HUES64 (cell line): ENCODE data around the gene JMJD1C.

ENCODE experiments used
- H3K27ac ChIP-seq: 2 replicates; pipeline ENCODE4 v1.7.0; 2013; ENCODE audit warnings: low read depth, low read length, inconsistent platforms
- H3K27me3 ChIP-seq: 2 replicates; pipeline ENCODE4 v1.6.1; 2013; ENCODE audit warnings: mild to moderate bottlenecking, low read length; ENCODE audit not compliant: insufficient read depth
- H3K36me3 ChIP-seq: 2 replicates; pipeline ENCODE4 v1.6.1; 2013; ENCODE audit warnings: mild to moderate bottlenecking, low read length; ENCODE audit not compliant: insufficient read depth
- H3K4me1 ChIP-seq: 2 replicates; pipeline ENCODE4 v1.6.1; 2013; ENCODE audit warnings: mild to moderate bottlenecking, low read length, moderate library complexity; ENCODE audit not compliant: insufficient read depth
- H3K4me3 ChIP-seq: 2 replicates; pipeline ENCODE4 v1.5.1; 2013; ENCODE audit warnings: mild to moderate bottlenecking, low read length, moderate library complexity
- H3K9ac ChIP-seq: 2 replicates; pipeline ENCODE4 v1.6.1; 2013; ENCODE audit warnings: mild to moderate bottlenecking, low read depth, low read length
- H3K9me3 ChIP-seq: 2 replicates; pipeline ENCODE4 v1.6.1; 2013; ENCODE audit warnings: low read depth, low read length; ENCODE audit not compliant: insufficient read depth
- WGBS: fragments of 150-250, 120-280 bp; methylation state at CpG from one replicate; pipeline ENCODE4 v1.1.7; 2013; ENCODE audit warnings: missing lambda C conversion rate; 5-methylcytosine and 5-hydroxymethylcytosine counted together

The JMJD1C gene

DNA sequence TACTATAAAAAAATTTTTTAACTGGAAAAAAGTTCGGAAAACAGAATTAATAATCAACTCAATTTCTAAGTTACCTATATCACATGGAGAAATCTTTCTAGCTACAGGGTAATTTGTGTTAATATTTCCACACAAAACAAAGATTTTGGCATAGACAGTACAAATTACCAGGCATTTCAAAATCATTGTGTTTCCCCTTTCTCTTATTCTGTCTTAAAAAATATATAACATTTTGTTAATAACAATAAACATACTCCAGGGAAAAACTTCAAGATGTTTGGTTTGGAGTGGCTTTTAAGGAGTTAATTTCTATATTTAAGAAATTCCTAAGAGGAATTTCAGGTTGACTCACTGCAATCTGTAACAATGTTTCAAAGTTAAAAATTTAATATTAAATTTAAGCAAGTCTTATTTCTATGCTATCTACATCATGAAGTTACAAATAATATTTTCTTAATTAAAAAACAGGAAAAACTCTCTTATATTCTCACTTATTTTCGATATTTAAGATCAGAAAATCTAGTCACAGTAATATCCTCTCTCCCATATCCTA is 200.0 kb downstream of the JMJD1C start:
- H3K4me1 ChIP-seq = peaks cover 36% of the 10 kb centered on the region
- 0% methylated on average over 1 of the region's 2 CpGs for WGBS
- H3K27ac ChIP-seq = peak overlapping the region; percentile 94
- peak overlapping the region; percentile 97 for H3K9ac ChIP-seq
- H3K36me3 ChIP-seq = peaks cover 32% of the 10 kb centered on the region
- H3K27me3 ChIP-seq = no peaks in the 10 kb centered on the region
- peak overlapping the region; percentile 71 for H3K4me3 ChIP-seq
- H3K9me3 ChIP-seq = no peaks in the 10 kb centered on the region

DNA sequence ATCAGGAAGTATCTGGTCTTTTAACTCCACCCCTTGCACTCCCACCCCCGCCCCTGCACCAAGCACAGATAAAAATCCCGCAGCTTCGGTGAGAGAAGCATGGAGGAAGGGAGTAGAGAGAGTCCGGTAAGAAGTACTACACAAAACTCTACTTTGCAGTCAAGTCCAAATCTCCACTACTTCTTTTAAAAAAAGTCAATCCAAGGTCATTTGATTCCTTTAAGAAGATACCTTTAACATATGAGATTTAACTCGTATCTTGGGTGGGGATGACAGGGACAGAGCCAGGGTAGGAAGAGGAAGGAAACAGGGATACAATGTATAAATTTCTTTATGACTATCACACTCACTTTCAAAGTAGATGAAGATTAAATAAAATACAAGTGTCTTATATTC is 200.6 kb downstream of the JMJD1C start:
- Histone ChIP-seq H3K4me1 (peaks cover 38% of the 10 kb centered on the region), H3K27me3 (no peaks in the 10 kb centered on the region), H3K9me3 (no peaks in the 10 kb centered on the region), H3K36me3 (peaks cover 38% of the 10 kb centered on the region), H3K27ac (peak overlapping the region; percentile 94; the same call in 1 of the 2 replicates), H3K9ac (peak overlapping the region; percentile 97), H3K4me3 (peak overlapping the region; percentile 71)
- WGBS = no CpG with 5 or more reads among the region's 5 CpGs

DNA sequence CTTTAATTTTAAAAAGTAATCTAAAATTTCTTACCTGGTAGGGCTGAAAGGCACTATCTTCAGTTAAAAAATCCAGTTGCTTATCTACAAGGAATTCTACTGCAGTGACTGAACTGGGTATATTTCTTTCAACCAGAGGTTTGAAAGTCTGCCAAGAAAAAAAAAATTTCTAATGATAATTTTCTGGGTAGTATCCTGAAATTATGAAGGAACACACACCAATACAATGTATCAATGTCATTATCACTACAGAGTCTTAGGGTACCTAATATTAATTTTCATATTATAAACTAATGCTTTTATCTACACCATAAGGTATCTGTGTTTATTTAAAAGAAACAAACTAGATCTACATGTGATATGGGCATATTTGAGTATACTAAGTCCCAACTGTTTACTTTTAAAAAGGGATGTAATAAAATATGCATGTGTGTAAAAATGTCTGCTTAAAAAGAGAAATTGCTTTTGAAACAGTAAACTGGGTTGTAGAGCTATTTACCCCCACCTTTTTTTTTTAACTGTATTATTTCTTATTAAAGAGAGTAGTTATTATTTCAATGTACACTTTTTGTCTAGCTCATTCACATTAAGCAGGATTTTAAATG is 201.1 kb downstream of the JMJD1C start:
- H3K9ac ChIP-seq = peak overlapping the region; percentile 53; the same call in 1 of the 2 replicates
- H3K27me3 ChIP-seq = no peaks in the 10 kb centered on the region
- H3K4me1 ChIP-seq = peaks cover 41% of the 10 kb centered on the region
- H3K36me3 ChIP-seq = peaks cover 43% of the 10 kb centered on the region
- peak overlapping the region; percentile 71 for H3K4me3 ChIP-seq
- no peak overlapping the region for H3K27ac ChIP-seq
- no peaks in the 10 kb centered on the region for H3K9me3 ChIP-seq

DNA sequence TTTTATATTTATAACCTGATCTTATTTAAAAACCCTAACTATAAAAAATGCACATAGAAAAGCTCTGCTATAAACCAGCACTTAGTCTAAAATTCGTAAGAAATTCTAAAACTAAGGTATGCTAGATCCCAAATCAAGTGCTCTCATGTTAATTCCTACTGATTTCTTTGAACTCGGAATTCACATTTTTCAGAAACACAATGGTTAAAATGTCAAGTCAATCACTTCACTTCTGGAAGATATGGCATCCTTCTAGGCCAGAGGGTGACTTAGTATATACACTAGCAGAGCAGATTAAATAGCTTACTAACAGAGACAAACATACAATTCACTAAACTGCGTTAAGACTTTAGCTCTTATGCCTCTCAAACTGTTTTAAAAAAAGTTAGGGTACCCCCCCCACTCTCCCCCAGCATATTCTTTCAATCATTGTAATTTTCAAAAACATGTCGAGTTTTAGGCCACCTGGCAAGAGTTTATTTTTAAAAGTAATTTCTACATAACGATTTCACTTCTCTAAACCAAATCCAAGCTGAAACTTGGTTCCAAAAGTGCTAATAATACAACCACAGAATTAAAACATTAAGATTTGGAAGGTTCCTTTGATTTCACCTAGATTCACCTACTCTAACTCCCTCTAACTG is 203.2 kb downstream of the JMJD1C start:
- Histone ChIP-seq H3K4me3 (peak overlapping the region; percentile 30; the same call in 1 of the 2 replicates), H3K4me1 (peaks cover 57% of the 10 kb centered on the region), H3K9ac (no peak overlapping the region), H3K36me3 (peaks cover 64% of the 10 kb centered on the region), H3K27ac (no peak overlapping the region), H3K27me3 (no peaks in the 10 kb centered on the region), H3K9me3 (no peaks in the 10 kb centered on the region)
- 83% methylated on average over 5 of the region's 5 CpGs for WGBS

DNA sequence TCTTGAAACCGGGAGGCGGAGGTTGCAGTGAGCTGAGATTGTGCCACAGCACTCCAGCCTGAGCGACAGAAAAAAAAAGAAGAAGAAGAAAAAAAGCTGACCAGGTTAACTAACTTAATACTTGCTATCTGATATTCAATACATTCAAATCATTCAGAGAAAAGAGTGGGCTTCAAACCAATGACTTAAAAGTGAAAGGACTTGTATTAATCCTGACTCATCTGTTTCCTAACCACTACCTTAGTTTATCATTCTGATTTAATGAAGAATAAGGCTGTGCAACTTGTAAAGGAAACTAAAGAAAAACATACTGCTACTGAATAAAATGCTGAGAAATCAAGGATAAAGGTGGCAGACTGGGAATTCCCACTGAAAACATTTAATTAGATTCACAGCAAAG is 204.3 kb downstream of the JMJD1C start:
- peaks cover 57% of the 10 kb centered on the region for H3K4me1 ChIP-seq
- H3K4me3 ChIP-seq = no peak overlapping the region; the same call in 1 of the 2 replicates

DNA sequence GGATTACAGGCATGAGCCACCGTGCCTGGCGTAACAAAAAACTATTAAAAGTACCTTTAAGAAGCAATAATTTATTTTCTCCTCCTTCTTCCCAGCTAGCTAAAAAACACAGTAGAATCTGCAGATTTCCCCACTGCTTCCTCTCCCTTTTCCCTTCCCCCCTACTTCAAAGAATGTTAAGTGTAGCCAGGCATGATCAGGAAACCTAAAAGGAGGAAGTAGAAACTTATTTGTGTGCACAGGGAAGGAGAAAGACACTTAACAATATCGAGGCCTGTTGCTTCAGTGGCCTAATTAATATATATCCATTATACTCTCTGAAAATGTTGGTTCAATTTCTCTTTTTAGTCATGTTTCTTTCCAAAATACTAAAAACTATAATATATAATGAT is 204.9 kb downstream of the JMJD1C start:
- no peak overlapping the region for H3K27ac ChIP-seq
- H3K4me3 ChIP-seq = no peak overlapping the region
- H3K27me3 ChIP-seq = no peaks in the 10 kb centered on the region
- H3K9me3 ChIP-seq = no peaks in the 10 kb centered on the region
- peaks cover 78% of the 10 kb centered on the region for H3K36me3 ChIP-seq
- WGBS = 97% methylated on average over 2 of the region's 3 CpGs
- no peak overlapping the region for H3K9ac ChIP-seq
- H3K4me1 ChIP-seq = peaks cover 57% of the 10 kb centered on the region

More for the DNA sequence above, 204.3 kb downstream of the JMJD1C start:
- no peaks in the 10 kb centered on the region for H3K27me3 ChIP-seq
- H3K36me3 ChIP-seq = peaks cover 73% of the 10 kb centered on the region
- WGBS = 98% methylated on average over 3 of the region's 3 CpGs
- H3K9ac ChIP-seq = no peak overlapping the region
- H3K9me3 ChIP-seq = no peaks in the 10 kb centered on the region
- no peak overlapping the region for H3K27ac ChIP-seq

DNA sequence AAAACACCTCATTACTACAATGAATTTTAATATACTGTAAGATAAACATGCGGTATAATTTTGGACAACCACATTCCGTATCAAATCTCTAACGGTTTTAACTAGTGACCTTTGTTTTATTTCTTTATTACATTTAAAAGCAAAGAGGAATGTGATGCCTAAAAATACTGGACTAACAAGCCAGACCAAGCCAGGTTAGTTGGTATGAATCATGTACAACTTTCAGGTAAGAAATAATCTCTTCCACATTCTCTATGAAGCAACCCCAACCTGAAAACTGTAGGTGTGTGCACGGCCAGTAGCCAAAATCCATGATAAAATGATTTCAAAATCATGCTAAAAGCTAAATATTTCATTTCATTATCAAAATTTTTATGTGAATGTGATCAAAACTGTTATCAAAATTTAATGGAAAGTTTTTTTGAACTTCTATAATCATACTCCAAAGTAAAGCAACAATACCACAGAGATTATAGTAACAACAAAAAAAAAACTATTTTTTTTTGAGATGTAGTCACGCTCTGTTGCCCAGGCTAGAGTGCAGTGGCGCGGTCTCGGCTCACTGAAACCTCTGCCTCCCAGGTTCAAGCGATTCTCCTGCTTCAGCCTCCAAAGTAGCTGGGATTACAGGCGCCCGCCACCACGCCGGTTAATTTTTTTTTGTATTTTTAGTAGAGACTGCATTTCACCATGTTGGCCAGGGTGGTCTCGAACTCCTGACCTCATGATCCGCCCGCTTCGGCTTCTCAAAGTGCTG is 205.5 kb downstream of the JMJD1C start:
- Histone ChIP-seq H3K9me3 (no peaks in the 10 kb centered on the region), H3K4me1 (peaks cover 57% of the 10 kb centered on the region), H3K27me3 (no peaks in the 10 kb centered on the region), H3K4me3 (no peak overlapping the region), H3K27ac (no peak overlapping the region), H3K36me3 (peaks cover 83% of the 10 kb centered on the region), H3K9ac (no peak overlapping the region)
- WGBS = 94% methylated on average over 14 of the region's 17 CpGs

DNA sequence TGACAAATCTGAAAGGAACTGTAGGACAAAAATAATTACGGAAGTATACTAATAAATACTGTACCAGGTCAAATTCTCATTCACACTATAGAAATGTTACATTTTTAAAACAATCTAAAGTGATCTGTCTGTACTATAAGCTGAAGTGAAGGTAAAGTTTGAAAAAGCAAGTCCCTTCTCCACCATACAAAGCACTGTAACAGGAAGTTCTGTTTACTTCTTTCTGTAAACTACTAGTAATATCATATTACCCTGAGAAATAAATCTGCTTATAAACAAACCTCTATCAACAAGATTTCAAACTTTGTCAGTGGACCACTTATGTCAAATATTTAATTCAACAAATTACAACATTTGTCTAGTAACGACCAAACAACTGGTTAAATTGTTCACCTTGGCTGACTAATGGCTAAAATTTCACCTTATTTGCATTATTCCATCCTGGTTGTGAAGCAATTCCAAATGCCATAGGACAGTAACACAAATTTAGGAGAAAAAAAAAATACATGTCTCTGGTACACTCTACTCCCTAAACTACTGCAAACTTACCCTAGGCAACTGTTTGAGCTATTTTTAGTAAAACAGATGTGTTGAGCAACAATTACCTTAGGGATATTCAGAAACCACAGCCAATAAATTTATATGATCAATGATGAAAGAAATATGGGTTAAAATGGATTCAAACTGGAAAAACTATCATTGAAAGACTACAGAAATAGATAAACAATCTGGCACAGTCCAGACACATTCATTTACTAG is 206.7 kb downstream of the JMJD1C start:
- no peak overlapping the region for H3K4me3 ChIP-seq
- peaks cover 81% of the 10 kb centered on the region for H3K36me3 ChIP-seq
- 85% methylated on average over 1 of the region's 2 CpGs for WGBS
- no peaks in the 10 kb centered on the region for H3K27me3 ChIP-seq
- H3K9me3 ChIP-seq = no peaks in the 10 kb centered on the region
- no peak overlapping the region for H3K27ac ChIP-seq
- no peak overlapping the region for H3K9ac ChIP-seq
- peaks cover 49% of the 10 kb centered on the region for H3K4me1 ChIP-seq

DNA sequence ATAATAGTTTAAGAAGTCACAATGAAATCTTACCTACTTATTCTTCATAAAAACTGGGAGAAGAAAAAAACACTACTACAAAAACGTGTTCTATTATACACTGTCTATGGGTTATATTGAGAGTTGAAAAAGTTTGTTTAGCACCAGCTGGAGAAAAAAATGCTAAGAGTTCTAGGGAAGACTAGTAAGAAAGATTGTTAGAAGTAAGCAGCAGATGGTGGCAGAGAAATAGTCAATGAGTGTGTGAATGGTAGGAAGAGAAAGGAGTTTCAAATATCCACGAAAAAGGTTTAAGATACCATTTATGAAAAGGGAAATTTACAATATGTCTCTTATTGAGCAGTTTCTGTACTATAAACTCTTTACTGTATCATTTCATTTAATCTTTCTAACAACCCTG is 208.0 kb downstream of the JMJD1C start:
- WGBS = 100% methylated on average over 2 of the region's 2 CpGs
- Histone ChIP-seq H3K4me1 (peaks cover 43% of the 10 kb centered on the region), H3K9ac (no peak overlapping the region), H3K4me3 (no peak overlapping the region), H3K27ac (no peak overlapping the region; the same call in 1 of the 2 replicates), H3K9me3 (no peaks in the 10 kb centered on the region), H3K36me3 (peaks cover 74% of the 10 kb centered on the region), H3K27me3 (no peaks in the 10 kb centered on the region)

DNA sequence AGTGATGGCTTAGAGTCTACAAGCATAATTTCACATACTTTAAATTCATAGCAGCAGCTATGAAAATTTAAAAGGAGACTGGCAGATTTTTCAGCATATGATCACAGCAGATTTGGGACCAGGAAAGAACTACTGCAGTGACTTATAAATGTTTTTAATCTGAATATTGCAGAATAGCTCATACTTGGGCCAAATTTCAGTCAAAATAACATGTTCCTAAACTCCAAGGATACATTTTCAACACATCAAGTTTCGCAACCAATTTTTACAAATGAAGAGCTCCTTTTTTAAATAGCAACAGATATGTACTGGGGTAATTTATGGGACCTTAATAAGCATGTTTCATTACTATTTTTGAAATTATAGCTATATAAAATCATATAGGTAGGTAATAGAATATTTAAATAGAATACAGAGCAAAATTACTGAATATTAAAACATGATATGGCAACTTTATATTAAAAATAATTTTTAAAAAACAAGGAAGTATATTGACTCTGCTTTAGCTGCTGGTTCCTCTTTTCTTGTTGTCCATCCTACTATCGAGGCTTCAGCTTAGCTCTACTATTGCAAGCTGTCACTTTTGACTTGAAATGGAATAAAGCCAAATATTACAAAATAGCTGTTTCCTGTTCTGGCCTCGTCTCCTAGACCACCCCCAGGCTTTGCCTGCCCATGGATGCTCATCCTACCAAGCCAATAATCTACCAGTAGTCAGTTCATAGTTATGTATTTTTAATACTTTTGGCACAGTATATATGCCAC is 209.6 kb downstream of the JMJD1C start:
- H3K4me3 ChIP-seq = no peak overlapping the region
- WGBS = 93% methylated on average over 3 of the region's 3 CpGs
- no peak overlapping the region for H3K27ac ChIP-seq
- no peaks in the 10 kb centered on the region for H3K27me3 ChIP-seq
- peaks cover 36% of the 10 kb centered on the region for H3K4me1 ChIP-seq
- peaks cover 60% of the 10 kb centered on the region for H3K36me3 ChIP-seq
- no peak overlapping the region for H3K9ac ChIP-seq
- H3K9me3 ChIP-seq = no peaks in the 10 kb centered on the region
